EL (cell line): ENCODE measurements around the gene RRP1.
A peak's percentile ranks its signal among the peaks of the same experiment; 100 is the strongest.

Source experiments
- DNase-seq: peaks from one replicate; pipeline ENCODE4 v3.0.0-alpha.2; 2016

RRP1 gene

DNA sequence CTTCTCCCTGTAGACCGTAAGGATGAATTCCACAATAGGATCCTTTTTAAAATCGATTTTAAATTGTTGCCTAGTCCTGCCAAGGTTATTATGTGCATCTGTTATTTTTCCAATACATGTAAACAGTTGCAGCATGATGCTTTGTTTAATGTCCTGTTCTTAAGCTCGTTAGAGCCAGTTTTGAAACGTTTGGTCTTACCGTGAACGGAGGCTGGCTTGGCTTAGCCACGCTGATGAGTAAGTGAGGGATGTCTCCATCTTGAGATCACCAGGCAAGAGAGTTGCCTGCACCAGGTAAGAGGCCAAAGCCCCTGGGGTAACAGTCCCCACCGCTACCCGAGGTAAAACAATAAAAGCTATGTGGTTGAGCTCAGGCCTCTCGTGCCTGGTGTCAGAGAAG is 30.6 kb upstream of the RRP1 start:
- DNase-seq: no peak

DNA sequence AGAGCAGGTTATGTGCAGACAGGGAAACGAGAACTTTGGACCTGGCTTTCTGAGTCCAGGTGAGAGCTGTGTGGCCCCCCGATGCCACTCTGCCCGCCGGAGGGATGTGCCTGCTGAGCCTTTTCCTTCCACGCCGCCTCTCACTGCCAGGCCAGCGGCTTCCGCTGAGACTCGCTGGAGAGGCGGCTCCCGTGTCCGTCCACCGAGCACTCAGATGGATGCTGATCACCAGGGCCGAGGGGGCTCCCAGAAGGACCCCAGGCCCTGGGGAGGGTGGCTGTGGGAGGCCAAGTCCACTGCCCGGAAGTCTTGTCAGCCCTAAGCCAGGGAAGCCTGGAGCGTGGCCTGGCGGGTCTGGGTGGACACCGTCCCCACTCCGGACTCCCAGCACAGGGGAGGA is 29.7 kb upstream of the RRP1 start:
- no peak for DNase-seq

DNA sequence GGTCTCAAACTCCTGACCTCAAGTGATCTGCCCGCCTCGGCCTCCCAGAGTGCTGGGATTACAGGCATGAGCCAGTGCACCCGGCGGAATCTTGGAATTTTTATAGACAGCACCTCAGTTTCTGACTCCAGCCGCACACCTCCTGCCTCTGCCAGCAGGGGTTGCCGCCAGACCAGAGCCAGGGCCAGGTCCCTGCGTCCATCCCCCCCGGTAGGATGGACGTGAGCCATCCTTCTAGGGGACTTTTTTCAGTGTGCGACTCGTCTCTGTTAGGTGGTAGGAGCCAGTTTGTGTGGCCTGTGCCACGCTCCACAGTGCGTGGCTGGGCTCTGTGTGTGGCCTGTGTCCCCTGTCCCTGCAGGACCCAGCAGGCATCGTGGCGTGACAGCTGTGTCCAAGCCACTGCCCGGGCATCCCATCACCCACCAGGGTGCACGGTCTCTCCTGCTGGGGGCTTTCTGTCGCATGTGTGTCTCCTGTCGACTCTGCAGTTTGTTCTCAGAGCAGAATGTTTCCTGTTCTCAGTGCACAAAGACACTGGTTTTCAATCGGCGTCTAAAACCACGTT is 28.9 kb upstream of the RRP1 start:
- DNase-seq: no peak

- no peak for DNase-seq
Measured at GRCh38 chr21:43761886-43762285, 27.5 kb upstream of the RRP1 start.

GRCh38 chr21:43762303-43763128 is 26.9 kb upstream of the RRP1 start:
- no peak for DNase-seq

DNA sequence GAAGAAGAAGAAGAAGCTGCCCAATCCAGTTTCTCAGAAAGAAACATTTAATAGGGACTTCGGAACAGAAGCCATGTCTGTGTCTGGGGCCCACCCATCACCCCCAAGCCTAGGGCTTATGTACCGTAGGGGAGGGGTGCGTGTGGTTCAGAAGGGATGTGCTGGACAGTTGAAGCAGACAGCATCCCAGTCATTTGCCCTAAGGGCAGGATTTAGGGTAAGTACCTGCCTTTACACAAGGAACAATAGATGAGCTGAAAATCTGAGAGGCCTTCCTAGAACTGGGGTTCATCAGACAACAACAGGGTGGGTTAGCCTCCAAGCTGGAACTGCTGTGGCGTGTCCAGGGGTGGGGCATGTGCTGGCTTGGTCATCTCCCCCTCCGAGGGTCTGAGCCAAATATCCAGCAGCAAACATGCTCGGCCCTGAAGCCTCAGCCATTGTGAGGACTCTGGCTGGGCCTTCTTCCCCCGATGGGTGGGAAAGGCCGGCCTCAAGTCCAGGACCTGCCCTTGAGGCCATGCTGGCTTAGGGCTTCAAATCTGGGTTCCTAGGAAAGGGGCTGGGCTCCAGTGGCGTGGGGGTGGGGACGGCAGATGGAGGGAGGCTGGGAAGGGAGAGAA is 25.4 kb upstream of the RRP1 start:
- no peak for DNase-seq

- peak; percentile 31 for DNase-seq
Measured at GRCh38 chr21:43764576-43765495, 24.5 kb upstream of the RRP1 start.

- no peak for DNase-seq
Measured at GRCh38 chr21:43766734-43767497, 22.5 kb upstream of the RRP1 start.

- DNase-seq: no peak
Measured at GRCh38 chr21:43767498-43767983, 21.8 kb upstream of the RRP1 start.

- DNase-seq: peak; percentile 62
Measured at GRCh38 chr21:43767984-43768867, 21.2 kb upstream of the RRP1 start.

DNA sequence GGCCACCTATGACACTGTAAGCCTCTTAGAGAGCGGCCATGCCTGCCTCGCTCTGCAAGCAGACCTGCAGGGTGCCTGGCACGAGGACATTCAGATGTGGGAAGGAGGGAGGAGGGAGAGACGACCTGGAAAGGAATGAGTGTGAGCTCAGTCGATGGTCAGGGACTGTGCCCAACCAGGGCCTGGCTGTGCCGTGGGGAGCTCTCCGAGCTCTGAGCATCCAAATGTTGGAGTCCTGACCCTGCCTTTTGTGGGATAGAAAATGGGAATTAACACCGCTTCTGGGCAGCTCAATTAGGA is 20.6 kb upstream of the RRP1 start:
- no peak for DNase-seq

GRCh38 chr21:43769325-43769958 is 19.9 kb upstream of the RRP1 start:
- no peak for DNase-seq

GRCh38 chr21:43770066-43770655 is 19.2 kb upstream of the RRP1 start:
- DNase-seq: no peak

DNA sequence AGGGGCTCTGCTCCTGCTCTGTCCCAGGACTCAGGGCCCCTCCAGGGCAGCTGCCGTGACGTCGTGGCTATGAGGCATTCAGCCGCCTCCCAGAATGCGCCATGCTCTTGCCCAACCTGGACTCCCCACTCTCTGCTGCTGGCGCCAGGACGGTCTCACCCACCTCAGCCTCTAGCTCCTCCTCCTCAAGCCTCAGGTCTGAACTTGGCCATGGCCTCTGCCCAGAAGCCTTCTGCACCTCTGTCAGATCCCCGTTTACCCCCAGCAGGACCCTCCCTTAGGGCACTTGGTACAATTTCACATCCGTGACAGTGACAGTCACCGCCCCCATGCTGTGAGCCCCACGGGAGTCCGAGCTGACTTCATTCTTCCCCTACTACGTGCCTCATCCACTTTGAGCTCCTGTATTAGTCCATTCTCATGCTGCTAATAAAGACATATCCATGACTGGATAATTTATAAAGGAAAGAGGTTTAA is 18.1 kb upstream of the RRP1 start:
- no peak for DNase-seq

- DNase-seq: no peak
Measured at GRCh38 chr21:43771698-43772424, 17.5 kb upstream of the RRP1 start.

GRCh38 chr21:43772425-43772821 is 17.0 kb upstream of the RRP1 start:
- no peak for DNase-seq

- no peak for DNase-seq
Measured at GRCh38 chr21:43774163-43774562, 15.2 kb upstream of the RRP1 start.

GRCh38 chr21:43775190-43775589 is 14.2 kb upstream of the RRP1 start:
- DNase-seq: no peak

GRCh38 chr21:43775795-43776430 is 13.5 kb upstream of the RRP1 start, which contains the start of gene CSTB:
Gene CSTB (minus strand): TSS chr21:43776308. CDS start chr21:43776269, 39 bp downstream.
- peak; percentile 70 for DNase-seq
